Liver (tissue), 3 donors: Measurements from ENCODE around the gene LYRM2.

Experiments used
- ATF3 ChIP-seq: IDR thresholded peaks from 2 replicates; pipeline ENCODE4 v1.6.1; 2016; ENCODE audit warnings: antibody characterized with exemption
- CTCF ChIP-seq: fragments of 150-350 bp; IDR thresholded peaks from 2 replicates; pipeline ENCODE4 v1.5.1; 2017; ENCODE audit warnings: improper control_type of control experiment, low read depth, low read length; ENCODE audit not compliant: missing input control
- GABPA ChIP-seq, 2 donors: IDR thresholded peaks in 1 of 2; conservative IDR thresholded peaks in 1 of 2; 2 replicates each; pipeline ENCODE4 v1.6.1; 2016; ENCODE audit warnings: antibody characterized with exemption in 2 of 2, mild to moderate bottlenecking in 1 of 2, moderate library complexity in 1 of 2
- JUND ChIP-seq, 2 donors: IDR thresholded peaks; 2 replicates each; pipeline ENCODE4 v1.6.1; 2016; ENCODE audit warnings: antibody characterized with exemption in 2 of 2
- RAD21 ChIP-seq, 2 donors: IDR thresholded peaks; 2 replicates each; pipeline ENCODE4 v1.6.1; 2016; ENCODE audit warnings: antibody characterized with exemption in 2 of 2, mild to moderate bottlenecking in 2 of 2
- REST ChIP-seq: IDR thresholded peaks from 2 replicates; pipeline ENCODE4 v1.6.1; 2016; ENCODE audit warnings: antibody characterized with exemption, mild to moderate bottlenecking
- RXRA ChIP-seq, 2 donors: IDR thresholded peaks; 2 replicates each; pipeline ENCODE4 v1.6.1; 2017 to 2018; ENCODE audit warnings: antibody characterized with exemption in 2 of 2, mild to moderate bottlenecking in 1 of 2
- YY1 ChIP-seq: IDR thresholded peaks from 2 replicates; pipeline ENCODE4 v1.6.1; 2016; ENCODE audit warnings: antibody characterized with exemption, mild to moderate bottlenecking
- TF ChIP-seq, protein P1 (sequence below): IDR thresholded peaks from 2 replicates; pipeline ENCODE4 v1.6.1; 2016; ENCODE audit warnings: antibody characterized with exemption
- TF ChIP-seq, protein P2 (sequence below): IDR thresholded peaks from 2 replicates; pipeline ENCODE4 v1.6.1; 2016; ENCODE audit warnings: antibody characterized with exemption
- donor health status: healthy.
- donor health status: healthy.

GRCh38 chr6:89599727-89600126 lies 38.8 kb downstream of the LYRM2 start:
- TF ChIP-seq CTCF (no peak), JUND (IDR thresholded peaks at IDR 0.05) (no peak), ATF3 (no peak), REST (no peak), RAD21 (IDR thresholded peaks at IDR 0.05) (no peak), YY1 (no peak), RXRA (IDR thresholded peaks at IDR 0.05) (no peak), GABPA (IDR thresholded peaks at IDR 0.05 in 1 of 2, conservative IDR thresholded peaks at IDR 0.05 in 1 of 2) (no peak)
- TF ChIP-seq, protein P1, sequence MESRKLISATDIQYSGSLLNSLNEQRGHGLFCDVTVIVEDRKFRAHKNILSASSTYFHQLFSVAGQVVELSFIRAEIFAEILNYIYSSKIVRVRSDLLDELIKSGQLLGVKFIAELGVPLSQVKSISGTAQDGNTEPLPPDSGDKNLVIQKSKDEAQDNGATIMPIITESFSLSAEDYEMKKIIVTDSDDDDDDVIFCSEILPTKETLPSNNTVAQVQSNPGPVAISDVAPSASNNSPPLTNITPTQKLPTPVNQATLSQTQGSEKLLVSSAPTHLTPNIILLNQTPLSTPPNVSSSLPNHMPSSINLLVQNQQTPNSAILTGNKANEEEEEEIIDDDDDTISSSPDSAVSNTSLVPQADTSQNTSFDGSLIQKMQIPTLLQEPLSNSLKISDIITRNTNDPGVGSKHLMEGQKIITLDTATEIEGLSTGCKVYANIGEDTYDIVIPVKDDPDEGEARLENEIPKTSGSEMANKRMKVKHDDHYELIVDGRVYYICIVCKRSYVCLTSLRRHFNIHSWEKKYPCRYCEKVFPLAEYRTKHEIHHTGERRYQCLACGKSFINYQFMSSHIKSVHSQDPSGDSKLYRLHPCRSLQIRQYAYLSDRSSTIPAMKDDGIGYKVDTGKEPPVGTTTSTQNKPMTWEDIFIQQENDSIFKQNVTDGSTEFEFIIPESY: no peak
- TF ChIP-seq, protein P2, sequence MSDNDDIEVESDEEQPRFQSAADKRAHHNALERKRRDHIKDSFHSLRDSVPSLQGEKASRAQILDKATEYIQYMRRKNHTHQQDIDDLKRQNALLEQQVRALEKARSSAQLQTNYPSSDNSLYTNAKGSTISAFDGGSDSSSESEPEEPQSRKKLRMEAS: no peak
